Measurements from ENCODE around the gene SYT9. TPM values are rescaled to one million over a fixed set of nuclear protein-coding genes. Genes with fewer than 3 reads are reported as not detected.

SYT9 gene
- total and polyA plus RNA-seq, 2 of the 4 experiments (the other 2 are of a cell fraction) = not detected

DNA sequence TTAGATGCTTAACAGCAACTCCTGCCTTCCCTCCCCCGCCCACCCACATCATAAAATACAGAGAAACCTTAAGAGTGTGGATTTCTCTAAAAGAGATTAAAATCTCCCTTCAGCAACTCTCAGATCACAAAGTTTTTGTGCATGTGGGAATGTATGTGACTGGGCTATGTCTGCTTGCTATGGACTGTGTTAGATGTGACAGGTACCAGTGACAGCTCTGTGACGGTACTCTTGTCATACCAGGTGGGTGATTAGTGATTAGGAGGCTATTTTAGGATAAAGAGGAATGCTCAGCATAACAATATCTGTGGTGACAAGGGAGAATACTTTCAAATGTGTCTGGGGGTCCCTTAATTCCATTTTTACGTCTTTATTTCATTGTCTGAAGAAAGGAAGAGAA lies 60.2 kb downstream of the SYT9 start:
- no peak overlapping the region for H3K23ac ChIP-seq (ENCODE audit: low read depth, low read length)
- no peak overlapping the region for H2BK15ac ChIP-seq (ENCODE audit: low read depth, low read length)
- no peak overlapping the region for H3K9ac ChIP-seq (ENCODE audit: low read depth, low read length)
- no peak overlapping the region for H4K8ac ChIP-seq (ENCODE audit: low read depth in 2 of 2, low read length in 2 of 2)
- no peak overlapping the region for H2BK20ac ChIP-seq (ENCODE audit: low read depth, low read length)
- no peaks in the 10 kb centered on the region for H3K4me1 ChIP-seq (ENCODE audit: control insufficient read depth, insufficient read depth, low read length)
- no peak overlapping the region for H4K5ac ChIP-seq (ENCODE audit: low read depth, low read length)
- BruUV-seq (replicated peaks) = no TSS peak
- no peaks in the 10 kb centered on the region for H3K9me3 ChIP-seq (ENCODE audit: control insufficient read depth, insufficient read depth, low read length)
- no peak overlapping the region for H3K14ac ChIP-seq (replicated peaks; ENCODE audit: low read depth, low read length)
- intact Hi-C loops (cut with micrococcal nuclease) = no loop called here
- DNase-seq (no peak), ATAC-seq (ENCODE audit: low read depth) (no peak)
- no peak overlapping the region for H2BK5ac ChIP-seq (ENCODE audit: low read depth, low read length, poor library complexity, severe bottlenecking)
- in situ Hi-C loops (cut with MboI; ENCODE audit: low sequenced_read_pairs) = no loop called here
- no peak overlapping the region for H3K4ac ChIP-seq (ENCODE audit: low read depth, low read length)
- no CpG with 5 or more reads among the region's 3 CpGs for WGBS, 2 experiments (ENCODE audit: extremely low coverage in 2 of 2, insufficient read length in 1 of 2)
- no peaks in the 10 kb centered on the region for H3K27me3 ChIP-seq (ENCODE audit: control insufficient read depth, insufficient read depth, low read length)
- CTCF ChIA-PET = no interaction called here
- dilution Hi-C loops (cut with HindIII; ENCODE audit: low sequenced_read_pairs, unreplicated experiment) = no loop called here
- no peaks in the 10 kb centered on the region for H3K9me1 ChIP-seq (ENCODE audit: insufficient read depth, low read length)
- no peak overlapping the region for H3K27ac ChIP-seq (ENCODE audit: insufficient read depth, low read length)
- H3K4me2 ChIP-seq (ENCODE audit: low read depth, low read length) = no peak overlapping the region
- no peaks in the 10 kb centered on the region for H4K20me1 ChIP-seq (ENCODE audit: insufficient read depth, low read length)
- no peak overlapping the region for H2BK120ac ChIP-seq (ENCODE audit: low read depth, low read length)
- H2AK9ac ChIP-seq (replicated peaks; ENCODE audit: low read depth, low read length, poor library complexity) = no peak overlapping the region
- H2AK5ac ChIP-seq (ENCODE audit: low read depth, low read length) = no peak overlapping the region
- H4K91ac ChIP-seq (ENCODE audit: insufficient read depth, low read depth, low read length) = no peak overlapping the region
- POLR2A ChIA-PET (ENCODE audit: unreplicated experiment) = no interaction called here
- no peaks in the 10 kb centered on the region for H3K36me3 ChIP-seq (ENCODE audit: control insufficient read depth, insufficient read depth, low read length)
- H3K56ac ChIP-seq (ENCODE audit: extremely low read depth, insufficient read depth, low read length) = no peak overlapping the region
- no peak overlapping the region for H2AFZ ChIP-seq (replicated peaks; ENCODE audit: low read length, poor library complexity)
- no peaks in the 10 kb centered on the region for H3K79me1 ChIP-seq (ENCODE audit: low read depth in 1 of 2, low read length in 2 of 2)
- no peak overlapping the region for H3K4me3 ChIP-seq (ENCODE audit: insufficient read depth, low read depth, low read length)
- TF ChIP-seq BHLHE40 (IDR thresholded peaks at IDR 0.05; ENCODE audit: low read depth, low read length) (no peak), MAZ (IDR thresholded peaks at IDR 0.05; ENCODE audit: borderline replicate concordance, low read depth, low read length) (no peak), CTCF (conservative IDR thresholded peaks at IDR 0.05; ENCODE audit: low read depth, low read length) (no peak), POLR2A (IDR thresholded peaks at IDR 0.05; ENCODE audit: low read depth, low read length) (no peak), RAD21 (IDR thresholded peaks at IDR 0.05; ENCODE audit: low read length) (no peak), CHD1 (IDR thresholded peaks at IDR 0.05; ENCODE audit: low read depth, low read length) (no peak), MXI1 (IDR thresholded peaks at IDR 0.05; ENCODE audit: borderline replicate concordance, low read depth, low read length) (no peak), NFE2L2 (IDR thresholded peaks at IDR 0.05; ENCODE audit: low read depth, low read length) (no peak), FOS (IDR thresholded peaks at IDR 0.05; ENCODE audit: low read depth, low read length) (no peak), RCOR1 (IDR thresholded peaks at IDR 0.05; ENCODE audit: insufficient replicate concordance, low read length) (no peak)
- TF ChIP-seq, protein P1, sequence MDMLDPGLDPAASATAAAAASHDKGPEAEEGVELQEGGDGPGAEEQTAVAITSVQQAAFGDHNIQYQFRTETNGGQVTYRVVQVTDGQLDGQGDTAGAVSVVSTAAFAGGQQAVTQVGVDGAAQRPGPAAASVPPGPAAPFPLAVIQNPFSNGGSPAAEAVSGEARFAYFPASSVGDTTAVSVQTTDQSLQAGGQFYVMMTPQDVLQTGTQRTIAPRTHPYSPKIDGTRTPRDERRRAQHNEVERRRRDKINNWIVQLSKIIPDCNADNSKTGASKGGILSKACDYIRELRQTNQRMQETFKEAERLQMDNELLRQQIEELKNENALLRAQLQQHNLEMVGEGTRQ (IDR thresholded peaks at IDR 0.05; ENCODE audit: low read depth, low read length) = no peak
- TF ChIP-seq, protein P2, sequence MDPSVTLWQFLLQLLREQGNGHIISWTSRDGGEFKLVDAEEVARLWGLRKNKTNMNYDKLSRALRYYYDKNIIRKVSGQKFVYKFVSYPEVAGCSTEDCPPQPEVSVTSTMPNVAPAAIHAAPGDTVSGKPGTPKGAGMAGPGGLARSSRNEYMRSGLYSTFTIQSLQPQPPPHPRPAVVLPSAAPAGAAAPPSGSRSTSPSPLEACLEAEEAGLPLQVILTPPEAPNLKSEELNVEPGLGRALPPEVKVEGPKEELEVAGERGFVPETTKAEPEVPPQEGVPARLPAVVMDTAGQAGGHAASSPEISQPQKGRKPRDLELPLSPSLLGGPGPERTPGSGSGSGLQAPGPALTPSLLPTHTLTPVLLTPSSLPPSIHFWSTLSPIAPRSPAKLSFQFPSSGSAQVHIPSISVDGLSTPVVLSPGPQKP (IDR thresholded peaks at IDR 0.05; ENCODE audit: borderline replicate concordance, low read depth, low read length) = no peak
- no peak overlapping the region for H3K18ac ChIP-seq (ENCODE audit: low read depth, low read length)
